HCT116 (cell line): ENCODE data around the gene PHF3.

Experiments used
- CEBPB ChIP-seq: IDR thresholded peaks from 2 replicates; pipeline ENCODE4 v1.6.1; 2012; ENCODE audit warnings: low read depth
- EGR1 ChIP-seq: IDR thresholded peaks from 2 replicates; pipeline ENCODE4 v1.6.1; 2012; ENCODE audit warnings: low read depth
- EZH2 ChIP-seq: fragments of 200-600 bp; sonication (generic); IDR thresholded peaks from 2 replicates; pipeline ENCODE4 v1.6.1; 2017; ENCODE audit warnings: antibody characterized with exemption, mixed run types
- EZH2phosphoT487 ChIP-seq: fragments of 200-600 bp; IDR thresholded peaks from 2 replicates; pipeline ENCODE4 v1.6.1; 2018; ENCODE audit warnings: antibody characterized with exemption, borderline replicate concordance
- FOSL1 ChIP-seq: IDR thresholded peaks from 2 replicates; pipeline ENCODE4 v1.6.1; 2012; ENCODE audit warnings: low read depth
- JUND ChIP-seq: IDR thresholded peaks from 2 replicates; pipeline ENCODE4 v1.6.1; 2012
- POLR2A ChIP-seq: IDR thresholded peaks from 2 replicates; pipeline ENCODE4 v1.7.0; 2011; ENCODE audit warnings: borderline replicate concordance; ENCODE audit not compliant: insufficient read depth, insufficient read length; ENCODE audit errors: extremely low read depth
- POLR2AphosphoS5 ChIP-seq: IDR thresholded peaks from 2 replicates; pipeline ENCODE4 v1.6.1; 2011; ENCODE audit warnings: mild to moderate bottlenecking, low read depth, low read length, moderate library complexity
- SIN3A ChIP-seq: IDR thresholded peaks from 2 replicates; pipeline ENCODE4 v1.6.1; 2012; ENCODE audit warnings: low read depth
- SRF ChIP-seq: IDR thresholded peaks from 2 replicates; pipeline ENCODE4 v1.6.1; 2012; ENCODE audit warnings: low read depth
- ZNF274 ChIP-seq: fragments of 200-500 bp; sonication (Bioruptor generic); IDR thresholded peaks from 2 replicates; pipeline ENCODE4 v1.6.1; 2014; ENCODE audit warnings: mild to moderate bottlenecking, low read depth, low read length, inconsistent platforms
- TF ChIP-seq, protein P1 (sequence below), 3 experiments: fragments of 200-600 bp in 1 of 3; sonication (generic) in 1 of 3; IDR thresholded peaks in 2 of 3; conservative IDR thresholded peaks in 1 of 3; 2 replicates each; pipeline ENCODE4 v1.5.1; 2012 to 2017; ENCODE audit warnings: low read depth in 2 of 3, low read length in 2 of 3, antibody characterized with exemption in 1 of 3, borderline replicate concordance in 1 of 3, control low read depth in 1 of 3, mild to moderate bottlenecking in 1 of 3, mixed read lengths in 1 of 3, mixed run types in 1 of 3, moderate library complexity in 1 of 3; ENCODE audit not compliant: insufficient read depth in 1 of 3
- TF ChIP-seq, protein P2 (sequence below): IDR thresholded peaks from 2 replicates; pipeline ENCODE4 v1.6.1; 2011; ENCODE audit warnings: mild to moderate bottlenecking, low read length, moderate library complexity; ENCODE audit not compliant: insufficient replicate concordance; ENCODE audit errors: extremely low read depth
- TF ChIP-seq, protein P3 (sequence below): IDR thresholded peaks from 2 replicates; pipeline ENCODE4 v1.6.1; 2012; ENCODE audit warnings: low read depth

DNA sequence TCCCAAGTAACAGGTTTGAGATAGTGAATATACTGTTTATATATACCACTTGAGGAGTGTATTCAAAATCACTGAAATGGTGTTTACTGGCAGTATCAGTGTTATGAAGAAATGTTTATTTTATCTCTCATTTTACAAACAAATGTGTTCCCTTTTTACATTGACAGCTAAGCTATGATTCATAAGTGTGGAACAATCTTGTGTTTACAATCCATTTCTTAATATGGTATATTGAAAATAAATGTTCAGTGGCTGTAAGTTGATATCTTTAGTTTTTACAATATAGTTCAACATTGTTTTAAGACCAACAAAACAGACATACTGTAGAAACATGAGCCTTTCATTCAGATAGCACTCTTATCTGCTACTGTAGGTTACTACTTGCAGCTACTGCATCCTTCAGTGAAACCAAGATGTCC, 14.3 kb downstream of the PHF3 start:
- TF ChIP-seq JUND: no peak
- TF ChIP-seq POLR2AphosphoS5: no peak
- no peak for TF ChIP-seq EZH2
- TF ChIP-seq POLR2A: no peak
- TF ChIP-seq, protein P1, sequence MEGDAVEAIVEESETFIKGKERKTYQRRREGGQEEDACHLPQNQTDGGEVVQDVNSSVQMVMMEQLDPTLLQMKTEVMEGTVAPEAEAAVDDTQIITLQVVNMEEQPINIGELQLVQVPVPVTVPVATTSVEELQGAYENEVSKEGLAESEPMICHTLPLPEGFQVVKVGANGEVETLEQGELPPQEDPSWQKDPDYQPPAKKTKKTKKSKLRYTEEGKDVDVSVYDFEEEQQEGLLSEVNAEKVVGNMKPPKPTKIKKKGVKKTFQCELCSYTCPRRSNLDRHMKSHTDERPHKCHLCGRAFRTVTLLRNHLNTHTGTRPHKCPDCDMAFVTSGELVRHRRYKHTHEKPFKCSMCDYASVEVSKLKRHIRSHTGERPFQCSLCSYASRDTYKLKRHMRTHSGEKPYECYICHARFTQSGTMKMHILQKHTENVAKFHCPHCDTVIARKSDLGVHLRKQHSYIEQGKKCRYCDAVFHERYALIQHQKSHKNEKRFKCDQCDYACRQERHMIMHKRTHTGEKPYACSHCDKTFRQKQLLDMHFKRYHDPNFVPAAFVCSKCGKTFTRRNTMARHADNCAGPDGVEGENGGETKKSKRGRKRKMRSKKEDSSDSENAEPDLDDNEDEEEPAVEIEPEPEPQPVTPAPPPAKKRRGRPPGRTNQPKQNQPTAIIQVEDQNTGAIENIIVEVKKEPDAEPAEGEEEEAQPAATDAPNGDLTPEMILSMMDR (IDR thresholded peaks at IDR 0.05 in 2 of 3, conservative IDR thresholded peaks at IDR 0.05 in 1 of 3; ENCODE audit: borderline replicate concordance in 1 of 3, insufficient read depth in 1 of 3, low read depth in 2 of 3, low read length in 2 of 3): no peak
- no peak for TF ChIP-seq EGR1
- no peak for TF ChIP-seq CEBPB
- TF ChIP-seq SRF: no peak
- no peak for TF ChIP-seq SIN3A
- TF ChIP-seq FOSL1: no peak
- TF ChIP-seq, protein P2, sequence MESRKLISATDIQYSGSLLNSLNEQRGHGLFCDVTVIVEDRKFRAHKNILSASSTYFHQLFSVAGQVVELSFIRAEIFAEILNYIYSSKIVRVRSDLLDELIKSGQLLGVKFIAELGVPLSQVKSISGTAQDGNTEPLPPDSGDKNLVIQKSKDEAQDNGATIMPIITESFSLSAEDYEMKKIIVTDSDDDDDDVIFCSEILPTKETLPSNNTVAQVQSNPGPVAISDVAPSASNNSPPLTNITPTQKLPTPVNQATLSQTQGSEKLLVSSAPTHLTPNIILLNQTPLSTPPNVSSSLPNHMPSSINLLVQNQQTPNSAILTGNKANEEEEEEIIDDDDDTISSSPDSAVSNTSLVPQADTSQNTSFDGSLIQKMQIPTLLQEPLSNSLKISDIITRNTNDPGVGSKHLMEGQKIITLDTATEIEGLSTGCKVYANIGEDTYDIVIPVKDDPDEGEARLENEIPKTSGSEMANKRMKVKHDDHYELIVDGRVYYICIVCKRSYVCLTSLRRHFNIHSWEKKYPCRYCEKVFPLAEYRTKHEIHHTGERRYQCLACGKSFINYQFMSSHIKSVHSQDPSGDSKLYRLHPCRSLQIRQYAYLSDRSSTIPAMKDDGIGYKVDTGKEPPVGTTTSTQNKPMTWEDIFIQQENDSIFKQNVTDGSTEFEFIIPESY: no peak
- TF ChIP-seq, protein P3, sequence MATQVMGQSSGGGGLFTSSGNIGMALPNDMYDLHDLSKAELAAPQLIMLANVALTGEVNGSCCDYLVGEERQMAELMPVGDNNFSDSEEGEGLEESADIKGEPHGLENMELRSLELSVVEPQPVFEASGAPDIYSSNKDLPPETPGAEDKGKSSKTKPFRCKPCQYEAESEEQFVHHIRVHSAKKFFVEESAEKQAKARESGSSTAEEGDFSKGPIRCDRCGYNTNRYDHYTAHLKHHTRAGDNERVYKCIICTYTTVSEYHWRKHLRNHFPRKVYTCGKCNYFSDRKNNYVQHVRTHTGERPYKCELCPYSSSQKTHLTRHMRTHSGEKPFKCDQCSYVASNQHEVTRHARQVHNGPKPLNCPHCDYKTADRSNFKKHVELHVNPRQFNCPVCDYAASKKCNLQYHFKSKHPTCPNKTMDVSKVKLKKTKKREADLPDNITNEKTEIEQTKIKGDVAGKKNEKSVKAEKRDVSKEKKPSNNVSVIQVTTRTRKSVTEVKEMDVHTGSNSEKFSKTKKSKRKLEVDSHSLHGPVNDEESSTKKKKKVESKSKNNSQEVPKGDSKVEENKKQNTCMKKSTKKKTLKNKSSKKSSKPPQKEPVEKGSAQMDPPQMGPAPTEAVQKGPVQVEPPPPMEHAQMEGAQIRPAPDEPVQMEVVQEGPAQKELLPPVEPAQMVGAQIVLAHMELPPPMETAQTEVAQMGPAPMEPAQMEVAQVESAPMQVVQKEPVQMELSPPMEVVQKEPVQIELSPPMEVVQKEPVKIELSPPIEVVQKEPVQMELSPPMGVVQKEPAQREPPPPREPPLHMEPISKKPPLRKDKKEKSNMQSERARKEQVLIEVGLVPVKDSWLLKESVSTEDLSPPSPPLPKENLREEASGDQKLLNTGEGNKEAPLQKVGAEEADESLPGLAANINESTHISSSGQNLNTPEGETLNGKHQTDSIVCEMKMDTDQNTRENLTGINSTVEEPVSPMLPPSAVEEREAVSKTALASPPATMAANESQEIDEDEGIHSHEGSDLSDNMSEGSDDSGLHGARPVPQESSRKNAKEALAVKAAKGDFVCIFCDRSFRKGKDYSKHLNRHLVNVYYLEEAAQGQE: no peak
- no peak for TF ChIP-seq ZNF274
- TF ChIP-seq EZH2phosphoT487: no peak
